Fibroblast of skin of right quadriceps (primary cell): ENCODE data around the gene TUBB4A.
"Not testable (repeated sequence)": the region's sequence is repeated elsewhere in the genome, so short reads cannot be mapped to it uniquely, and the experiment has no call there.

Experiments used
- DNase-seq: peaks from one replicate; pipeline ENCODE4 v3.0.0-alpha.2; 2013

Gene TUBB4A

GRCh38 chr19:6501740-6502648 lies at the start of gene TUBB4A:
TUBB4A (minus strand) TSS chr19:6502309; CDS start chr19:6502212, 97 bp downstream.
- no peak for DNase-seq

DNA sequence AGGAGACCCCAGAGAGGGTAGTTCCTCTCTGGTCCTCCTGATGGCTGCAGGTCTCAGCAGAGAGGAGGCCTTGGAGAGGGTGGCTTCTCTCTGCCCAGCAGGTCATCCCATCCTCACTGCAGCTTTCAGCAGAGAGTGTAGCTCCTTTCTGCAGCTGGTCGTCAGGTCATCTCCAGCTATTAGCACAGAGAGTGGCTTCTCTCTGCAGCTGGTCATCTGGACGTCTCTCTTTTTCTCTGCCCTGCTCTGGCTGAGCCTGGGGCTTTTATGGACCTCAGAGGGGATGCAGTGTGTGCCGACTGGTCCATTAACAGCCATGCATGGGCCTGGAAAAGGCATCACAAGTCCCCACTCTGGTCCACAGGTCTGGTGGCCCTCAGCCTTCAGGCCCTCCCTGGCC lies 49.0 kb upstream of the TUBB4A start:
- no peak for DNase-seq

GRCh38 chr19:6550679-6551078 lies 48.6 kb upstream of the TUBB4A start:
- DNase-seq, result not testable (repeated sequence)

DNA sequence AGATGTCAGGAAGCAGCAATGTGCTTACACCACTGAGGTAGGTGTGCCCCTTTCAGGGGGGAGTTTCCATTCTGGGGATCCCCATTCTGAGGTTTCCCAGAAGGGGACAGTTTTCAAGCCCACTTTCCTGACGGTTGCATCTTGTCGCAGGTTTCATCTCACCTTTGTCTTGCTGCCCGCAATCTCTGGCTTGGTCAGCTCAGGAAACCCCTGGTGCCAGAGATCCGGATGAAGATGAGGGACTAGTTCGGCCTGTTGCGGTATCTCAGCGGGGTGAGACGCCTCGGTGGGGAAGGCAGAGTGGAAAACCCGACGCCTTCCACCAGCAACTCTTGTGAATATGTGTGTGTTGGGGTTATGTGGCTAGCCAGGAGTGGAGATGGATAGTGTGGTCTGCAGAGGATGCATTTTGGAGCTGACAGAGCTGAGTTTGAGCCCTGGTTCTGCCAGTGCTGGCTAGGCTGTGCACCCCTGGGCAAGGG lies 41.8 kb upstream of the TUBB4A start:
- DNase-seq, result no peak

DNA sequence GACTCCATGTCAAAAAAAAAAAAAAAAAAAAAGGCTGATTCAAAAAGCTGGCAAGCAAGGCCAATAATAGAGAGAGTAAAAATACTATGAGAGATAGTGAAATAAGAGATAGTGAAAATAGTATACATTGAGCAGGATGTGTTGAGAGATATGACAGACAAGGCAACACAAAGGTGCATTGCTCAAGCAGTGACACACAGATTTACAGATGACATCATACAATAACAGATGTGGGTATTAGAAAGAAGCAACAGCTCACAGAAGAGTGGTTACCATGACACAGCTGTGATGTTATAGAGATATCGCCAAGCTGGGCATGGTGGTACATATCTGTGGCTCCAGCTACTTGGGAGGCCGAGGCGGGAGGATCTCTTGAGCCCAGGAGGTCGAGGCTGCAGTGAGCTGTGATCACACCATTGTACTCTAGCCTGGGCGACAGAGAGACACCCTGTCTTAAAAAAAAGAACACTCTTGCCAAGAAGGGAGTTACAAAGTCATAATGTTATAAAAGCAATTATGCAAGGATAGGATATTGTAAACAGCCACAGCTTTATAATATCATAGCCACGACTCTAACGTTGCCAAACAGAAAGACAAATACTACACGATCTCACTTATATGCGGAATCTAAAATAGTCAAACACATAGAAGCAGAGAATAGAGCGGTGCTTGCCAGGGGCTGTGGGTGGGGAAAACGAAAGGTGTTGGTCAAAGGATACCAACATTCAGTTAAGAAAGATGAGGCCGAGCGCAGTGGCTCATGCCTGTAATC lies 39.0 kb upstream of the TUBB4A start:
- no peak for DNase-seq

- DNase-seq, result no peak
Measured at GRCh38 chr19:6539514-6539913, 37.4 kb upstream of the TUBB4A start.

GRCh38 chr19:6535558-6536137 lies 33.5 kb upstream of the TUBB4A start:
- DNase-seq, result no peak

DNA sequence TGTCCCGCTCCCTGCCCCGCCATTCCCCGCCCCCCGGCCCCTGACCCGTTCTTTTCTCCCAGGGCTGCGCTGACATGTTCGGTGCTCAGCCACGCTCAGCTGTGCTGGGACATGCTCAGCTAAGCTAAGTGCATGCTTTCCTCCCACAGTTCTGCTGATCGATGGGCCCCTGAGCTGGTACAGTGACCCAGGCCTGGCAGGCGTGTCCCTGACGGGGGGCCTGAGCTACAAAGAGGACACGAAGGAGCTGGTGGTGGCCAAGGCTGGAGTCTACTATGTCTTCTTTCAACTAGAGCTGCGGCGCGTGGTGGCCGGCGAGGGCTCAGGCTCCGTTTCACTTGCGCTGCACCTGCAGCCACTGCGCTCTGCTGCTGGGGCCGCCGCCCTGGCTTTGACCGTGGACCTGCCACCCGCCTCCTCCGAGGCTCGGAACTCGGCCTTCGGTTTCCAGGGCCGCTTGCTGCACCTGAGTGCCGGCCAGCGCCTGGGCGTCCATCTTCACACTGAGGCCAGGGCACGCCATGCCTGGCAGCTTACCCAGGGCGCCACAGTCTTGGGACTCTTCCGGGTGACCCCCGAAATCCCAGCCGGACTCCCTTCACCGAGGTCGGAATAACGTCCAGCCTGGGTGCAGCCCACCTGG lies 32.5 kb upstream of the TUBB4A start:
- DNase-seq, result no peak

- no peak for DNase-seq
Measured at GRCh38 chr19:6533746-6534418, 31.8 kb upstream of the TUBB4A start.

DNA sequence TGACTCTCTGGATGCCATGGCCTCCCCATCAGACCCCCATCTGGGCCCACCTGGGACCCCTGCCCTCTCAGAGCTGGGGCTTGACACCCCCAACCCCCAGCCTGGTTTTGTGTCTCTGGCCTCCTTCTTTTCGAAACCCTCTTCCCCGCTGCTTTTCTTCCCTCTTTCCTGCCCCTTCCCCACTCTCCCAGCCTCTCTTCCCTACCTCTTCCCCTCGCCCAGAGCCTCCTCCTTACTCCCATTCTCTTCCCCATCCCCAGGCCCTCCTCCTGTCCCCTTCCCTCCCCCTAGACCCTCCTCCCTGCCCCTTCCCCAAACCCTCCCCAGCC lies 30.9 kb upstream of the TUBB4A start:
- no peak for DNase-seq

DNA sequence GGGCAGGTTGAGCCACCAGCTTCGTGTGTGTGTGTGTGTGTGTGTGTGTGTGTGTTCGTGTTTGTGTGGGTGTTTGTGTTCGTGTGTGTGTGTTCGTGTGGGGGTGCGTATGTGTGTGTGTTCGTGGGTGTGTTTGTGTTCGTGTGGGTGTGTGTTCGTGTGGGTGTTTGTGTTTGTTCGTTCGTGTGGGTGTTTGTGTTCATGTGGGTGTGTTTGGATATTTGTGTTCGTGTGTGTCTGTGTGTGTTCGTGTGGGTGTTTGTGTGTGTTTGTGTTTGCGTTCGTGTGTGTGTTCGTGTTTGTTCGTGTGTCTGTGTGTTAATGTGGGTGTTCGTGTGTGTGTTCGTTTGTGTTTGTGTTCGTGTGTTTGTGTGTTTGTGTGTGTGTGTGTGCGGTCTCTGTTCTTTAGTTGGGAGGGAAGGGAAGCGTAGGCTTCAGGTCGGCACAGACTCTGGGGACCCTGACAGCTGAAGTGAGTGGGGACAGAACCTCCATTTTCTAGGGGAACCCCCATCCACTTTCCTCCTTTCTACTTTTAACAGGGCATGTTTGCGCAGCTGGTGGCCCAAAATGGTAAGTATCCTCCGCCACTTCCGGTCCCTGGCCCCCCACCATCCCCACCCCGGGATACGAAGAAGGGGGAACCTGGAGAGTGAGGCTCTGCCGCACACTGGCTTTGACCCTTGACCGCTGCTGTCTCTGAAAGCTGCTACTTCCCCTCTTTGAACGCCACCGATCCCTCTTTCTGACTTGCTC lies 30.3 kb upstream of the TUBB4A start:
- DNase-seq, result no peak

DNA sequence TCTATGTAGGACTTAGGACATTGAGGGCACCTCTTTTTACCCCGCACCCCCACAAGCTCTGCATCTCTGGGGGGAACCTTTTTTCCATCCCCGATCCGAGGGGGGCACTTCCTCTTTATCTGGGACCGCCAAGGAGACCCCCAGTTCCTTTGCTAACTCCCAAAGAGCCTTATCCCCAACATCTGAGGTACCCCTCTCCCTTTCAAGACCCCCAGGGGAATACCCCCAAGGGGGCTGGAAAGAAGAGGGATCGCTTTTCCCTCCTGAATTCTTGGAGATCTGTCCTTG lies 29.8 kb upstream of the TUBB4A start:
- no peak for DNase-seq

DNA sequence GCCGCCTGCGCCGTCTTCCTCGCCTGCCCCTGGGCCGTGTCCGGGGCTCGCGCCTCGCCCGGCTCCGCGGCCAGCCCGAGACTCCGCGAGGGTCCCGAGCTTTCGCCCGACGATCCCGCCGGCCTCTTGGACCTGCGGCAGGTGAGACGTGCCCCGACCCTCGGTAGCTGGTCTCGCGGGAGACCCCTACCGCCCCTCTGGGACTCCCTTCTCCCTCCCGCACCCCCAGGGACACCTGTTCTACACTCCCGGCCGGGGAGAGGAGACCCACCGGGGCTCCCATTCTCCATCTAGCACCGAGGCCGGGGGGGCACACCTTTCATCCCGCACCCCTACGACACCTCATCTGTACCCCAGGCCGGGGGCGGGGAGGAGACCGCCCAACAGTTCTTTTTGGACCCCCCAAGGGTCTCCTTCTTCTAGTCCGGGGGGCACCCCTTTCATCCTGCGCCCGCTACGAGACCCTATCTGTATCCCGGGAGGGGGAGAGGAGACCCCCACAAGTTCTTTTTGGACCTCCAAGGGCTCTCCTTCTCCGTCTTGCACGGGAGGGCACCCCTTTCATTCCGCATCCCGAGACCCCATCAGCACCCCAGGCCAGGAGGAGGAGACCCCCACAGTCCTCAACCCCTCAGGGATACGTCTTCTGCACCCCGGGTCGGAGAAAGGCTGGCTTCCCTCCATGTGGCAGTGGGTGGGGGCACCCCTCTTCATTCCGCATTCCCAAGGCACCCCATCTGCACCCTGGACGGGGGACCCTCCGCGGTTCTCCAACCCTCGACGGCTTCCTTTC lies 29.2 kb upstream of the TUBB4A start:
- DNase-seq, result no peak

- DNase-seq, result peak; percentile 86
Measured at GRCh38 chr19:6530386-6531162, 28.5 kb upstream of the TUBB4A start, which contains the start of gene TNFSF9. TNFSF9 (plus strand) TSS chr19:6531026; CDS start chr19:6531037, 11 bp downstream.

- DNase-seq, result no peak
Measured at GRCh38 chr19:6529937-6530385, 27.9 kb upstream of the TUBB4A start.

GRCh38 chr19:6529351-6529750 lies 27.2 kb upstream of the TUBB4A start:
- no peak for DNase-seq

DNA sequence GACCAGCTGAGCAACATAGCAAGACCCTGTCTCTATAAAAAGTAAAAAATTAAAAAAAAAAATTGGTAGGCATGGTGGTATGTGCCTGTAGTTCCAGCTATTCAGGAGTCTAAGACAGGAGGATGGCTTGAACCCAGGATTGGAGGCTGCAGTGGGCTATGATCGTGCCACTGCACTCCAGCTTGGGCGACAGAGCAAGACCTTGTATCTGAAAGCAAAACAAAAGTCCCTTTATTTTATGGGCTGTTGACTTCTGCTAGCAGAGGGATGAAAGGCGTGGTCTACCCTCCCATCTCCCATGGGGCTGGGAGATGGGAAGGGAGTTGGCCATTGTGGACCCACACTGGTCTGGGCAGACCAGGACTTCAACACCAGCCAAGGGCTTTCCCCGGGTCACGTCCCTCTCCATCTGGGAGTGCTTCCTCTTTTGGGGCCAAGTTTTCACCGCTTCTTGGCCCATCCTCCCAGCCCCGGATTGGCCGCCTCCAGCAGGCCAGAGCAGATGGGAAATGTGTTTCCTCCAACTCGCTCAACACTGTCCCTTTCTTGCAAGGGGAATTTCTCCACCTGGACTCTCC lies 26.5 kb upstream of the TUBB4A start:
- no peak for DNase-seq

DNA sequence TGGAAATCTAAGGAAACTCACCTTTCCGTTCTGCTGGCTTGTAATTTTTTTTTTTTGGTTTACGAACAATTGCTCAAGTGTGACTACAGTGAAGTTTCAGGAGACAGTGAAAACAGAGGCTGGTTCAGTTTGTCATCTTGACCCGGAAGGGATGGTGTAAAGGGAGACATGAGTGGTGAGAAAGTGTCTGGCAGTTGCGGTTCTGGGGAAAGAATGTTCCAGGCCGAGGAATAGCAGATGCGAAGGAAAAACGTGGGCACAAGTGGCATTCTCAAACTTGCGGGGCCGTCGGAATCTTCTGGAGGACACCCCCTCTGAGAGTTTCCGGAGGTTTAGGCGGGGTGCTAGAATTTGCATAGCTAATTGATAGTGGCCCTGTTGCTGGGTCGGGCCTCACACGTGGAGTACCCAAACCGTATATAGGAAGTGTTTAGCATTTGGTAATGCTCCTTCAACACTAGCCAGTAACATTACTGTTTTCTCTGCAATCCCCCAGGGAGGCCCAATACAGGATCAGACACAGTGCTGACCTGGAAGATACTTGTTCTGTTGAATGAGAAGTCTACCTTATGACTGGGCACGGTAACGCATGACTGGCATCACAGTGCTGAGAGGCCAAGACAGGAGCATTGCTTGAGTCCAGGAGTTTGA lies 25.9 kb upstream of the TUBB4A start:
- no peak for DNase-seq

- no peak for DNase-seq
Measured at GRCh38 chr19:6524311-6524710, 22.2 kb upstream of the TUBB4A start.
